Transverse colon (tissue), 4 donors: ENCODE results near the gene CADPS2. TPM values are rescaled to one million over a fixed set of nuclear protein-coding genes. Genes with fewer than 3 reads are reported as not detected.

Experiments used
- DNase-seq: peaks from one replicate; pipeline ENCODE4 v3.0.0-alpha.2; 2019
- H3K27ac ChIP-seq, 4 donors: fragments of 200-600 bp; sonication (generic); 2 replicates each; pipeline ENCODE4 v1.5.1; 2016 to 2018; ENCODE audit warnings: inconsistent platforms in 4 of 4
- H3K27me3 ChIP-seq: fragments of 200-600 bp; sonication (generic); 2 replicates; pipeline ENCODE4 v1.5.1; 2017; ENCODE audit warnings: inconsistent platforms
- H3K36me3 ChIP-seq, 4 donors: fragments of 200-600 bp; sonication (generic); 2 replicates each; pipeline ENCODE4 v1.5.1; 2017 to 2019; ENCODE audit warnings: inconsistent platforms in 4 of 4
- H3K4me1 ChIP-seq, 4 donors: fragments of 200-600 bp; sonication (generic); 2 replicates each; pipeline ENCODE4 v1.5.1; 2017 to 2020; ENCODE audit warnings: inconsistent platforms in 4 of 4
- H3K4me3 ChIP-seq, 4 donors: fragments of 200-600 bp; sonication (generic); 1 replicate in 1 of 4; 2 replicates in 3 of 4; pipeline versions ENCODE4 v1.5.1 to v1.6.1; 2017 to 2019; ENCODE audit warnings: inconsistent platforms in 4 of 4
- H3K9me3 ChIP-seq, 2 donors: fragments of 200-600 bp; sonication (generic); 2 replicates each; pipeline ENCODE4 v1.5.1; 2017 to 2019; ENCODE audit warnings: inconsistent platforms in 2 of 2
- EP300 ChIP-seq: sonication (generic); formaldehyde crosslinking; IDR thresholded peaks from one replicate; pipeline ENCODE4 v1.6.1; 2017; ENCODE audit warnings: antibody characterized with exemption, low read depth
- POLR2A ChIP-seq: fragments of 450-650 bp; IDR thresholded peaks from one replicate; pipeline ENCODE4 v1.6.1; 2016; ENCODE audit warnings: antibody characterized with exemption, mild to moderate bottlenecking, moderate library complexity
- POLR2AphosphoS5 ChIP-seq, 3 donors: sonication (generic); formaldehyde crosslinking; IDR thresholded peaks; one replicate each; pipeline ENCODE4 v1.6.1; 2016; ENCODE audit warnings: antibody characterized with exemption in 3 of 3
- WGBS, 2 donors: methylation state at CpG; one replicate each; pipeline ENCODE4 v1.1.5; 2018; ENCODE audit warnings: low coverage in 1 of 2; 5-methylcytosine and 5-hydroxymethylcytosine counted together
- in situ Hi-C, 4 donors: fragments of 200-750 bp; cut with MboI; loops; one replicate each; pipeline versions ENCODE4 v1.15.0 to v1.15.1; 2017; ENCODE audit warnings: low sequenced_read_pairs in 3 of 4, low pct_ligation_motif_present in 1 of 4, low pct_unique_long_range_greater_than_20kb in 1 of 4
- intact Hi-C: fragments of 100-400 bp; cut with DNase I; formaldehyde crosslinking; loops from one replicate; pipeline ENCODE4 v1.15.1; 2023; ENCODE audit warnings: low total_unique reads
- total RNA-seq, 4 donors: library from RNA; depleted of rRNA; stranded (reverse); fragments of >200 nt; gene quantifications; one replicate each; pipeline ENCODE4 v1.1.0, GENCODE V29; 2016
- TF ChIP-seq, protein P1 (sequence below), 5 experiments: fragments of 200-600 bp in 3 of 5; fragments of 450-650 bp in 2 of 5; sonication (generic) in 3 of 5; IDR thresholded peaks; 1 replicate in 2 of 5; 2 replicates in 3 of 5; pipeline ENCODE4 v1.5.1; 2016 to 2017; ENCODE audit warnings: antibody characterized with exemption in 5 of 5, inconsistent platforms in 3 of 5, mild to moderate bottlenecking in 2 of 5, moderate library complexity in 1 of 5

The CADPS2 gene
- total RNA-seq, 4 donors from 2014 or later = 9.0 to 15.2 (median 12.6) TPM

DNA sequence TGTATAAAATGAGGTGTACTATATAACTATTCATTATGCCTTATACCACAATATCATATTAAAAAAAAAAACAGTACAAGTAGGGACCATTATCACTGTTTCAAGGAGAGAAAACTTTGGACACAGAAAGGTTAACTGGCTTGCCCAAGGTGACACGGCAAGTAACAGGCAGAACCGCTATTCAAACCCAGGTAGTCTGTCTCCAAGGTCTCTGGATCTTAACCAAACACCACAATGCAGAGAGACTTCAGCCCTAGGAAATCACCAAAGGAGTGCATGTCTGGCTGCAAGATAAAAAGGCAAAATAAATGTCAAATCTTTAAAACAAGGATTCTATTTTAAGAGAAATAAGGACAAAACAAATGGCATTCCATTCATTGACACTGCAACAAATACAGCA lies 56.3 kb downstream of the CADPS2 start:
- no peak for DNase-seq
- no peak overlapping the region for H3K4me3 ChIP-seq
- 54 to 69% methylated on average over 2 of the region's 2 CpGs for WGBS, 2 donors
- intact Hi-C loops (no loop called here), in situ Hi-C loops (no loop called here)
- no peaks in the 10 kb centered on the region for H3K9me3 ChIP-seq
- H3K36me3 ChIP-seq = no peaks in the 10 kb centered on the region
- no peaks in the 10 kb centered on the region for H3K4me1 ChIP-seq
- H3K27ac ChIP-seq = no peak overlapping the region
- no peaks in the 10 kb centered on the region for H3K27me3 ChIP-seq
- no peak for TF ChIP-seq POLR2A
- TF ChIP-seq EP300 = no peak
- TF ChIP-seq, protein P1, sequence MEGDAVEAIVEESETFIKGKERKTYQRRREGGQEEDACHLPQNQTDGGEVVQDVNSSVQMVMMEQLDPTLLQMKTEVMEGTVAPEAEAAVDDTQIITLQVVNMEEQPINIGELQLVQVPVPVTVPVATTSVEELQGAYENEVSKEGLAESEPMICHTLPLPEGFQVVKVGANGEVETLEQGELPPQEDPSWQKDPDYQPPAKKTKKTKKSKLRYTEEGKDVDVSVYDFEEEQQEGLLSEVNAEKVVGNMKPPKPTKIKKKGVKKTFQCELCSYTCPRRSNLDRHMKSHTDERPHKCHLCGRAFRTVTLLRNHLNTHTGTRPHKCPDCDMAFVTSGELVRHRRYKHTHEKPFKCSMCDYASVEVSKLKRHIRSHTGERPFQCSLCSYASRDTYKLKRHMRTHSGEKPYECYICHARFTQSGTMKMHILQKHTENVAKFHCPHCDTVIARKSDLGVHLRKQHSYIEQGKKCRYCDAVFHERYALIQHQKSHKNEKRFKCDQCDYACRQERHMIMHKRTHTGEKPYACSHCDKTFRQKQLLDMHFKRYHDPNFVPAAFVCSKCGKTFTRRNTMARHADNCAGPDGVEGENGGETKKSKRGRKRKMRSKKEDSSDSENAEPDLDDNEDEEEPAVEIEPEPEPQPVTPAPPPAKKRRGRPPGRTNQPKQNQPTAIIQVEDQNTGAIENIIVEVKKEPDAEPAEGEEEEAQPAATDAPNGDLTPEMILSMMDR (IDR thresholded peaks at IDR 0.05) = no peak
- no peak for TF ChIP-seq POLR2AphosphoS5 (IDR thresholded peaks at IDR 0.05)

DNA sequence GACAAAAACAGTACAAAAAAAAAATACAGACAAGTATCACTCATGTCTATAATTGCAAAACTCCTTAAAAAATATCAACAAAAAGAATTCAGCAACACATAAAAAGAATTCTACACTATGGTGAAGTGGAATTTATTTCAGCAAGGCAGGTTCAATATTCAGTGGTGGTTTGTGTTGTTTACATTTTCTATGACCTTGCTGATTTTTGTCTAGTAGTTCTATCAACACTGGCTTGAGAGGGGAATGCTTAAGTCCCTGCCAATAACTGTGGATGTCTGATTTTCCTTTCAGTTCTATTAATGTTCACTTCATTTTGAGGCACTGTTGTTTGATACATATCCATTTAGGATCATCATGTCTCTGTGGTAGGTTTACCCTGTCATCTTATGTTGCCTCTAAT lies 58.5 kb downstream of the CADPS2 start:
- in situ Hi-C loops = no loop called here

GRCh38 chr7:122813845-122814244 lies 72.4 kb downstream of the CADPS2 start:
- no peak for TF ChIP-seq POLR2AphosphoS5 (IDR thresholded peaks at IDR 0.05)
- no peak for TF ChIP-seq EP300
- TF ChIP-seq, protein P1 (IDR thresholded peaks at IDR 0.05) = no peak
- no peak for TF ChIP-seq POLR2A
- Histone ChIP-seq H3K4me1 (no peaks in the 10 kb centered on the region), H3K27me3 (no peaks in the 10 kb centered on the region), H3K9me3 (no peaks in the 10 kb centered on the region), H3K27ac (no peak overlapping the region), H3K36me3 (no peaks in the 10 kb centered on the region), H3K4me3 (no peak overlapping the region)
- intact Hi-C loops = no loop called here
- in situ Hi-C loops = no loop called here
- DNase-seq = no peak
- 87 to 97% methylated on average over 3 of the region's 3 CpGs for WGBS, 2 donors

More for the DNA sequence above, 58.5 kb downstream of the CADPS2 start:
- Histone ChIP-seq H3K36me3 (no peaks in the 10 kb centered on the region), H3K4me3 (no peak overlapping the region), H3K27me3 (no peaks in the 10 kb centered on the region), H3K27ac (no peak overlapping the region), H3K4me1 (no peaks in the 10 kb centered on the region), H3K9me3 (no peaks in the 10 kb centered on the region)
- DNase-seq = no peak
- intact Hi-C loops = no loop called here
- TF ChIP-seq, protein P1 (IDR thresholded peaks at IDR 0.05) = no peak
- TF ChIP-seq POLR2A (no peak), EP300 (no peak), POLR2AphosphoS5 (IDR thresholded peaks at IDR 0.05) (no peak)

GRCh38 chr7:122803851-122804250 lies 82.4 kb downstream of the CADPS2 start:
- Histone ChIP-seq H3K4me3 (no peak overlapping the region), H3K9me3 (no peaks in the 10 kb centered on the region), H3K36me3 (no peaks in the 10 kb centered on the region), H3K27me3 (no peaks in the 10 kb centered on the region), H3K4me1 (no peaks in the 10 kb centered on the region), H3K27ac (no peak overlapping the region)
- in situ Hi-C loops (no loop called here), intact Hi-C loops (no loop called here)
- DNase-seq = no peak
- TF ChIP-seq POLR2A = no peak
- TF ChIP-seq POLR2AphosphoS5 (IDR thresholded peaks at IDR 0.05) = no peak
- TF ChIP-seq, protein P1 (IDR thresholded peaks at IDR 0.05) = no peak
- TF ChIP-seq EP300 = no peak
- WGBS, 2 donors = 96% methylated on average over 1 of the region's 1 CpG; no CpG with 5 or more reads in 1 of the 2 donors
